Measurements from ENCODE around the gene PCED1A. TPM values are rescaled to one million over a fixed set of nuclear protein-coding genes. Genes with fewer than 3 reads are reported as not detected.

Gene PCED1A
- total RNA-seq, 2 experiments from 2014 or later = 33.9 to 34.3 TPM

- Mint-ChIP-seq H3K4me3 (no peak overlapping the region), H3K9me3 (no peaks in the 10 kb centered on the region), H3K36me3 (ENCODE audit: low read depth) (no peaks in the 10 kb centered on the region), H3K4me1 (ENCODE audit: low read depth) (peaks cover 7% of the 10 kb centered on the region), H3K27ac (no peak overlapping the region), H3K27me3 (peaks cover 39% of the 10 kb centered on the region)
- TF ChIP-seq CTCF (IDR thresholded peaks at IDR 0.05) = no peak
- intact Hi-C loops (cut with micrococcal nuclease) = no loop called here
- CTCF ChIA-PET = no interaction called here
- ATAC-seq = no peak
- no peak for DNase-seq
- POLR2A ChIA-PET = no interaction called here
Measured at GRCh38 chr20:2805689-2806350, 34.6 kb downstream of the PCED1A start.

GRCh38 chr20:2804852-2805688 is 35.4 kb downstream of the PCED1A start:
- intact Hi-C loops (cut with micrococcal nuclease) = no loop called here
- ATAC-seq (no peak), DNase-seq (no peak)
- Mint-ChIP-seq H3K4me3 (no peak overlapping the region), H3K4me1 (ENCODE audit: low read depth) (peaks cover 10% of the 10 kb centered on the region), H3K36me3 (ENCODE audit: low read depth) (peaks cover under 1% of the 10 kb centered on the region), H3K27ac (no peak overlapping the region), H3K27me3 (peaks cover 40% of the 10 kb centered on the region), H3K9me3 (no peaks in the 10 kb centered on the region)
- no peak for TF ChIP-seq CTCF (IDR thresholded peaks at IDR 0.05)
- ChIA-PET CTCF (no interaction called here), POLR2A (no interaction called here)

- no peaks in the 10 kb centered on the region for H3K9me3 Mint-ChIP-seq
Measured at GRCh38 chr20:2804041-2804828, 36.2 kb downstream of the PCED1A start.

GRCh38 chr20:2801286-2801728 is 39.1 kb downstream of the PCED1A start:
- ChIA-PET POLR2A (interaction anchor here (0.7 to 1.3 kb wide), 3 partner anchors 28 to 98 kb away, joined by 3 to 5 read pairs (median 4); partner anchors contain the start of genes PCED1A and VPS16), CTCF (interaction anchor here (1.0 to 1.8 kb wide), 6 partner anchors 11 to 65 kb away, joined by 3 to 5 read pairs (median 3); partner anchors contain the start of gene TMEM239)
- no peak for DNase-seq
- Mint-ChIP-seq H3K27me3 (peaks cover 60% of the 10 kb centered on the region), H3K4me3 (peak overlapping the region; percentile 68), H3K9me3 (no peaks in the 10 kb centered on the region), H3K36me3 (ENCODE audit: low read depth) (peaks cover 5% of the 10 kb centered on the region), H3K27ac (peak overlapping the region; percentile 28), H3K4me1 (ENCODE audit: low read depth) (peaks cover 22% of the 10 kb centered on the region)
- intact Hi-C loops (cut with micrococcal nuclease) = no loop called here
- no peak for TF ChIP-seq CTCF (IDR thresholded peaks at IDR 0.05)
- ATAC-seq = no peak

More at GRCh38 chr20:2804041-2804828, 36.2 kb downstream of the PCED1A start:
- POLR2A ChIA-PET = interaction anchor here (1.3 kb wide), 1 partner anchor 11 kb away, joined by 3 read pairs; no protein-coding TSS in a partner anchor
- Mint-ChIP-seq H3K4me1 (ENCODE audit: low read depth) (peaks cover 18% of the 10 kb centered on the region), H3K36me3 (ENCODE audit: low read depth) (peaks cover 4% of the 10 kb centered on the region), H3K27ac (no peak overlapping the region), H3K4me3 (no peak overlapping the region), H3K27me3 (peaks cover 48% of the 10 kb centered on the region)
- ATAC-seq = no peak
- intact Hi-C loops (cut with micrococcal nuclease) = no loop called here
- CTCF ChIA-PET = no interaction called here
- no peak for DNase-seq
- TF ChIP-seq CTCF (IDR thresholded peaks at IDR 0.05) = no peak

Measured in activated CD8-positive, alpha-beta T cell treated with anti-CD3 and anti-CD28 coated beads for 36 hours (primary cell).